CD4-positive, alpha-beta memory T cell (primary cell): ENCODE results near the gene GPC6. TPM values are rescaled to one million over a fixed set of nuclear protein-coding genes. Genes with fewer than 3 reads are reported as not detected.

Experiments
- CTCF ChIA-PET: fragments of 350-600 bp; sonication (Branson Sonifier 250); formaldehyde crosslinking; loops from one replicate; lab custom pipeline; 2021; ENCODE audit warnings: inconsistent platforms; ENCODE audit not compliant: partially characterized antibody; lab: Charles Lee
- POLR2A ChIA-PET: fragments of 350-600 bp; sonication (Branson Sonifier 250); formaldehyde crosslinking; loops from one replicate; lab custom pipeline; 2021; ENCODE audit not compliant: partially characterized antibody; lab: Charles Lee
- DNase-seq, 5 donors: peaks; one replicate each; pipeline versions ENCODE4 v3.0.0 to v3.0.0-alpha.2; 2020 to 2022; ENCODE audit warnings: mixed read lengths in 1 of 5
- H3K27ac ChIP-seq: one replicate; pipeline ENCODE4 v1.7.0; 2013; ENCODE audit warnings: low read depth, low read length
- H3K27me3 ChIP-seq: 2 replicates; pipeline ENCODE4 v1.7.0; 2013; ENCODE audit warnings: mild to moderate bottlenecking, low read length, moderate library complexity; ENCODE audit not compliant: insufficient read depth
- H3K36me3 ChIP-seq: 2 replicates; pipeline ENCODE4 v1.7.0; 2013; ENCODE audit warnings: mild to moderate bottlenecking, low read length, moderate library complexity; ENCODE audit not compliant: insufficient read depth
- H3K4me1 ChIP-seq: 2 replicates; pipeline ENCODE4 v1.7.0; 2013; ENCODE audit warnings: mild to moderate bottlenecking, low read length, moderate library complexity; ENCODE audit not compliant: insufficient read depth
- H3K4me3 ChIP-seq, 2 donors: one replicate each; pipeline ENCODE4 v1.7.0; 2013; ENCODE audit warnings: low read length in 2 of 2, mild to moderate bottlenecking in 1 of 2
- H3K9me3 ChIP-seq, 2 donors: one replicate each; pipeline ENCODE4 v1.7.0; 2013; ENCODE audit warnings: low read length in 2 of 2, control low read depth in 1 of 2; ENCODE audit not compliant: control insufficient read depth in 1 of 2
- H3K27ac Mint-ChIP-seq, 7 donors: one replicate each; pipeline ENCODE4 v1.8.0; 2020 to 2021; ENCODE audit warnings: mixed read lengths in 7 of 7, mild to moderate bottlenecking in 6 of 7, inconsistent platforms in 3 of 7, moderate library complexity in 3 of 7
- H3K27me3 Mint-ChIP-seq, 2 donors: one replicate each; pipeline ENCODE4 v1.8.0; 2020 to 2021; ENCODE audit warnings: mixed read lengths in 2 of 2
- H3K36me3 Mint-ChIP-seq, 2 donors: one replicate each; pipeline ENCODE4 v1.8.0; 2020 to 2021; ENCODE audit warnings: mixed read lengths in 2 of 2, inconsistent platforms in 1 of 2, mild to moderate bottlenecking in 1 of 2
- H3K4me1 Mint-ChIP-seq, 4 donors: one replicate each; pipeline ENCODE4 v1.8.0; 2020 to 2021; ENCODE audit warnings: mixed read lengths in 4 of 4, mild to moderate bottlenecking in 1 of 4
- H3K4me3 Mint-ChIP-seq, 8 donors: one replicate each; pipeline ENCODE4 v1.8.0; 2020 to 2021; ENCODE audit warnings: mixed read lengths in 8 of 8, mild to moderate bottlenecking in 7 of 8, moderate library complexity in 6 of 8, inconsistent platforms in 3 of 8
- H3K9me3 Mint-ChIP-seq, 8 donors: one replicate each; pipeline ENCODE4 v1.8.0; 2020 to 2021; ENCODE audit warnings: mixed read lengths in 8 of 8, mild to moderate bottlenecking in 5 of 8, inconsistent platforms in 3 of 8, moderate library complexity in 1 of 8
- intact Hi-C: fragments of 100-400 bp; cut with micrococcal nuclease; formaldehyde crosslinking; loops from one replicate; pipeline ENCODE4 v1.15.1; 2023
- polyA plus RNA-seq, 2 donors: library from polyadenylated mRNA; unstranded; fragments of 300-500 nt; fragmentation: Illumina TruSeq; gene quantifications; one replicate each; pipeline ENCODE4 v1.2.3, GENCODE V29; 2021
- total RNA-seq, 2 experiments: library from RNA; stranded (reverse); gene quantifications; one replicate each; pipeline ENCODE4 v1.2.3, GENCODE V29; 2021

The GPC6 gene
- total and polyA plus RNA-seq, 4 experiments from 2014 or later, result not detected

DNA sequence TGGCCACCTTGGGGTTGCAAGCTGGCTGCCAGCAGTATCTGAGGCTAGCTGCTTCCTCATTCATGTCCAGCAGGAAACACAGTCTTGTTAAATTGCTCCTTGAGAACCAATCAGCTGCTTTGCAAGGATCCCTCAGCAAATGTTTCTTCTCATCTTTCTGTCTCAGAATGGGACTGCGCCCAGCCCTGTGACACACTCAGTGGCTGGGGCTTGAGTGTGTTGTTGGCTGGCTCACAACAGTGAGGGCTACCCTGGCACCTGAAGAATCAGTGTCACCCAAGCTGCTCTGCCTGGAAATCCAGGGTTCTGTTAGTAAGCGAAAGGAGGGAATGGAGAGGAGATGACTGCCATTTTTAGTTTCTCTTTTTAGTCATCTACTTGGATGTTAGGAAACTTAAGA is 935.7 kb downstream of the GPC6 start:
- no peak for DNase-seq
- Histone ChIP-seq H3K9me3 (no peaks in the 10 kb centered on the region), H3K4me3 (no peak overlapping the region), H3K27ac (no peak overlapping the region), H3K4me1 (no peaks in the 10 kb centered on the region), H3K36me3 (no peaks in the 10 kb centered on the region), H3K27me3 (no peaks in the 10 kb centered on the region)
- H3K4me1 Mint-ChIP-seq, result no peaks in the 10 kb centered on the region
- ChIA-PET CTCF (no interaction called here), POLR2A (no interaction called here)
- no peak overlapping the region for H3K4me3 Mint-ChIP-seq
- no peaks in the 10 kb centered on the region for H3K36me3 Mint-ChIP-seq
- no peak overlapping the region for H3K27ac Mint-ChIP-seq
- H3K9me3 Mint-ChIP-seq, result peaks cover 0 to 3% (median 0%) of the 10 kb centered on the region in 8 donors
- H3K27me3 Mint-ChIP-seq, result peaks cover under 1 to 1% of the 10 kb centered on the region in 2 donors
- intact Hi-C loops, result no loop called here

DNA sequence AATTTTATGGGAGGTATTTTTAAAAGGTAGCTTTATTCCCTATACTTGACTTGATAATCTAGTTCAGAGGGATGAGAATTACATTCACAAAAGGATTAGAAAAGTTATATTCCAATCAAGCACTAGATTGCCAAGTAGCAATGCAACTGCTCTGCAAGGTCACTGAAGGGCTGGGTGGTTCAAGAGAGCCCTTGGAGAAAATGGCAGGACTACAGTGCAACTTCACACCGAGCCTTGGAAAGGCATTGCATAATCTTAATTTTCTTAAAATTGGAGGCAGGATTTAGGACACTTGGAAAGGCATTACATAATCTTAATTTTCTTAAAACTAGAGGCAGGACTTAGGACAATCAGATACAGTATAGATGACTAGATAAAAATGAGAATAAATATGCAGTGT is 936.9 kb downstream of the GPC6 start:
- Histone ChIP-seq H3K4me3 (no peak overlapping the region), H3K27ac (no peak overlapping the region), H3K4me1 (no peaks in the 10 kb centered on the region), H3K9me3 (no peaks in the 10 kb centered on the region), H3K27me3 (no peaks in the 10 kb centered on the region), H3K36me3 (no peaks in the 10 kb centered on the region)
- CTCF ChIA-PET, result interaction anchor here (0.6 kb wide), 1 partner anchor 12 kb away, joined by 3 read pairs; no protein-coding TSS in a partner anchor
- Mint-ChIP-seq H3K27me3 (peaks cover 1 to 5% of the 10 kb centered on the region in 2 donors), H3K4me1 (no peaks in the 10 kb centered on the region), H3K4me3 (peak overlapping the region in 1 of 8 donors; percentile 8), H3K27ac (no peak overlapping the region), H3K36me3 (no peaks in the 10 kb centered on the region), H3K9me3 (peaks cover 0 to 3% (median 0%) of the 10 kb centered on the region in 8 donors)
- DNase-seq, result no peak
- POLR2A ChIA-PET, result no interaction called here
- intact Hi-C loops, result no loop called here

DNA sequence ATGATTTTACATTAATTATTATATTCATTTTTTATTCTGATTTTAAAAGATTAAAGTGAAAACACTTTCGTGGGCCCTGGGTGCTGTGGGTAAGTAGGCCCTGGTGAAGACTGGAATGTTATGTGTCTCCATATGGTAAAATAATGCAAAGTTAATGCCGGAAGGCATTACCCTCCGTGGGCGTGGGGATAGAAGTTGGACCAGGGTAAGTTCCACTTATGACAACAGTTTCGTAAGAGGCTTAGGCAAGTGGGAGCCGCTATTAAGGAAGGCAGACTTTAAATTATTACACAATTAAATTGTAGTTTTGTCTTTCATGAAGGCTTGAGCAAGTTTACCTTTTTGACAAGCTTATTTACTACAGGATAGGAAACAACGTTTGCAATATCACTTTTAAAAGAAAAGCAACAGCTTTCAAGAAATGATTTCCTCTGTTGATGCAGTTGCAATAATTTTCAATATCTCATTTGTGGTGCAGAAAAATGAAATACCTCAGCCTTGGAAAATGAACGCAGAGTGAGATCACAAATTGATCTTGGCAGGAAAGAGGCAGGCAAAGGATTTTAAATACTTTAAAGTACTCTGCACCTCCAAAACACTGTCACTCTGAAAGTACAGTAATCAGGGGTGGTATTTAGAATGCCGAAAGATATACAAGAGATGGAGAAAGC is 942.3 kb downstream of the GPC6 start:
- Histone ChIP-seq H3K4me1 (no peaks in the 10 kb centered on the region), H3K9me3 (no peaks in the 10 kb centered on the region), H3K36me3 (no peaks in the 10 kb centered on the region), H3K4me3 (no peak overlapping the region), H3K27me3 (no peaks in the 10 kb centered on the region), H3K27ac (no peak overlapping the region)
- intact Hi-C loops, result no loop called here
- Mint-ChIP-seq H3K27ac (no peak overlapping the region), H3K4me3 (no peak overlapping the region), H3K36me3 (no peaks in the 10 kb centered on the region), H3K27me3 (peaks cover 7 to 15% of the 10 kb centered on the region in 2 donors), H3K4me1 (no peaks in the 10 kb centered on the region), H3K9me3 (peaks cover 0 to 1% (median 0%) of the 10 kb centered on the region in 8 donors)
- CTCF ChIA-PET, result no interaction called here
- POLR2A ChIA-PET, result no interaction called here
- no peak for DNase-seq

DNA sequence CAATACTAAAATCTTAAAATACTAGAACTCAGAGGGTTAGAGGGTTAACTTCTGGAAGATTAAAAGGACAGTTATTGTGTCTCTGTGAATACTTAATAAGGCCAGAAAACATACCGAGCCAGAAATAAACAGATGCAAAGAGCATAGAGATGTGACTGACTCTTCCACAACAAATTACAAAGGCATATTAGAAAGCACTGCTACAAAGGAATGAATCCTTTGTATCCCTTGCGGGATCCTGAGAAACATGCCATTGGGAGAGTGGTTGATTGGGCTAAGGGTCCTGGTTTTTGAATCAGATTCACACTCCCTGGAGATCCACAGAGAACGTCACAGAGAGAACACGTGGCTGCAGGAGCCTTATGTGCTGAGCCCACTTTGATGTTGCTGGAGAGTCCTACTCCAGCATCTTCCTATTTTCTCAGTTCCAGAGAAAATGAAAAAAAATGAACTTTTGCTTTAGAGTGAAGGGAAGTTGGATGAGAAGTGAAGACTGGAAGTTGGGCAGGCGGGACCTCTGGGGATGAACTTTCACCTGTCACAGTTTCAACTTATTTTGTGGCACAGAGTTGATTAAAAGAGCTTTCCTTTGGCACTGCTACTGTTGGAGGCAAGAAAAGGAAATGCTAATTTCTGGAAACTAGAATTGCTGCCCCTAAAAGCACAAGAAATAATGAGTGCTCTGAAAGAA is 943.0 kb downstream of the GPC6 start:
- H3K36me3 Mint-ChIP-seq, result no peaks in the 10 kb centered on the region
- H3K36me3 ChIP-seq, result no peaks in the 10 kb centered on the region
- no peaks in the 10 kb centered on the region for H3K27me3 ChIP-seq
- no peaks in the 10 kb centered on the region for H3K9me3 ChIP-seq
- no peak overlapping the region for H3K4me3 Mint-ChIP-seq
- peaks cover 0 to 1% (median 0%) of the 10 kb centered on the region in 8 donors for H3K9me3 Mint-ChIP-seq
- intact Hi-C loops, result no loop called here
- H3K27me3 Mint-ChIP-seq, result peaks cover 7 to 14% of the 10 kb centered on the region in 2 donors
- no peak for DNase-seq
- no peak overlapping the region for H3K4me3 ChIP-seq
- H3K27ac ChIP-seq, result no peak overlapping the region
- no peaks in the 10 kb centered on the region for H3K4me1 ChIP-seq
- ChIA-PET CTCF (no interaction called here), POLR2A (no interaction called here)
- H3K27ac Mint-ChIP-seq, result no peak overlapping the region
- no peaks in the 10 kb centered on the region for H3K4me1 Mint-ChIP-seq

DNA sequence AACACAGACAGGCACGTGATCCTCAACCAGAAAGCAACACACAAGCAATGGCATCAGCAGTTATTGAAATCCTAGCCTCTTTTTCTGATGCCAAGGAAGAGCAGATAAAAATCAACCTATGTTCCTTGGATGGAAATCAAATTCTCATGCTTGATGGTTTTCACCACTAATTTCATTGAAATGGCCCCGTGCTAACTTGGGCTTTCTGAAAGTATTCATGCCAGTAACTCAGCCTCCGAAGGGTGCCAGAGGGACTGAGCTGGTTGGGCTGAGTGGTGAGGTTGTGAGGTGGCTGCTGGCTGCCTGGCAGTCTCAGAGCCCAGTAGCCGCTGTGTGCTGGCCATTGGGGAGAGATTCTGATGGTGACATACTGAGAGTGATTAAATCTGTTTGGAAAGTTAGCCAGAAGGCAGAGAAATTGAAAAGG is 943.6 kb downstream of the GPC6 start:
- H3K27me3 Mint-ChIP-seq, result peaks cover 7 to 14% of the 10 kb centered on the region in 2 donors
- Histone ChIP-seq H3K27ac (no peak overlapping the region), H3K9me3 (no peaks in the 10 kb centered on the region), H3K36me3 (no peaks in the 10 kb centered on the region), H3K4me3 (no peak overlapping the region), H3K27me3 (no peaks in the 10 kb centered on the region), H3K4me1 (no peaks in the 10 kb centered on the region)
- intact Hi-C loops, result no loop called here
- no peaks in the 10 kb centered on the region for H3K4me1 Mint-ChIP-seq
- CTCF ChIA-PET, result no interaction called here
- no peak for DNase-seq
- H3K9me3 Mint-ChIP-seq, result peaks cover 0 to 1% (median 0%) of the 10 kb centered on the region in 8 donors
- POLR2A ChIA-PET, result no interaction called here
- no peak overlapping the region for H3K27ac Mint-ChIP-seq
- H3K36me3 Mint-ChIP-seq, result no peaks in the 10 kb centered on the region
- no peak overlapping the region for H3K4me3 Mint-ChIP-seq

DNA sequence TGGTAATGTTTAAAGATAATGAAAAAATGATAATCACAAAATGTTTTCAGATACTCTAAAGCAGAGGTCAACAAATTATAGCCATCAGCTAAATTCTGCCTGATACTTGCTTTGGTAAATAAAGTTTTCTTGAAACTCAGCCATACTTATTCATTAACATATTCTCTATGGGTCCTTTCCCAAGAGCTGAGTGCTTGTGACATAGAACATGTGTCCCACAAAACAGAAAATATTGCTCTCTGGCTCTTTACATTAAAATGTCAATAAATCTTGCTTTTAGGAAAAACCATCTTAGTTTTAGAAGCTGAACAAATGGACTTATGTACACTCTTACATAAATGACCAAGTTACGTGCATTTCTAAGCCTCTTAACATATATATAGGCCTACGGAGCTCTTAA is 945.8 kb downstream of the GPC6 start:
- no peaks in the 10 kb centered on the region for H3K36me3 ChIP-seq
- H3K9me3 ChIP-seq, result no peaks in the 10 kb centered on the region
- H3K27me3 ChIP-seq, result no peaks in the 10 kb centered on the region
- DNase-seq, result no peak
- H3K4me3 ChIP-seq, result no peak overlapping the region
- ChIA-PET POLR2A (no interaction called here), CTCF (interaction anchor here (0.6 to 1.9 kb wide), 4 partner anchors 37 to 191 kb away, joined by 3 to 6 read pairs (median 4); no protein-coding TSS in a partner anchor)
- H3K27ac ChIP-seq, result no peak overlapping the region
- peaks cover 0 to 1% (median 0%) of the 10 kb centered on the region in 8 donors for H3K9me3 Mint-ChIP-seq
- intact Hi-C loops, result no loop called here
- H3K4me3 Mint-ChIP-seq, result no peak overlapping the region
- H3K27ac Mint-ChIP-seq, result no peak overlapping the region
- no peaks in the 10 kb centered on the region for H3K4me1 Mint-ChIP-seq
- H3K27me3 Mint-ChIP-seq, result peaks cover 6 to 12% of the 10 kb centered on the region in 2 donors
- H3K36me3 Mint-ChIP-seq, result no peaks in the 10 kb centered on the region
- no peaks in the 10 kb centered on the region for H3K4me1 ChIP-seq

DNA sequence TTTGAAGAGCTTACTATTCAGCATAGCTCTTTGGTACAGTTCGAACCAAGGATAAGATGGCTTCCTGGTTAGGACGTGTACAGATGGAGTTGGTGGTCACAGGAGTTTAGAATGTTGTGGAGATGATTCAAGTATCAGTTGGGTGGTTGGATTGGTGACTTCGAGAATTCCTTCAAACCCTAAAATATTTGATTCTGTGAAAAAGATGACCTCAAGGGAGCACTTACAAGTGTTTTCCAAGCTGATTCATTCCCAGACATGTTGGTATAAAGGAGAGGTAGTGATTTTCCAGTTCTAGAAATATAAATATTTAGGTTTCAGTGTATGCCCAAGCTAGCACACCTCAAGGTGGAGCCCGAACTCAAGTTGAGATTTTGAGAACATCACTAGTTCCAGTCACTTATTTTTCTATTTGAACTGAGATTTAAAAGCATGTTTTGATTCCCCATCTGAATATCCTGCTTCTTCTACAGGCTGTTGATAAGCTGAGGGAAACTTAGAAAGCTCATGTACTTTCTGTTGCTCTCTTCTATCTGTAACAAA is 946.8 kb downstream of the GPC6 start:
- H3K9me3 Mint-ChIP-seq, result peaks cover 0 to 1% (median 0%) of the 10 kb centered on the region in 8 donors
- intact Hi-C loops, result loop anchor here (1.0 kb wide), 1 partner anchor 172 kb away; no protein-coding TSS in a partner anchor
- no peak overlapping the region for H3K4me3 Mint-ChIP-seq
- H3K27me3 Mint-ChIP-seq, result peaks cover 5 to 10% of the 10 kb centered on the region in 2 donors
- Histone ChIP-seq H3K27me3 (no peaks in the 10 kb centered on the region), H3K4me3 (no peak overlapping the region), H3K27ac (no peak overlapping the region), H3K4me1 (no peaks in the 10 kb centered on the region), H3K9me3 (no peaks in the 10 kb centered on the region), H3K36me3 (no peaks in the 10 kb centered on the region)
- no peak for DNase-seq
- no peaks in the 10 kb centered on the region for H3K36me3 Mint-ChIP-seq
- CTCF ChIA-PET, result interaction anchor here (0.7 to 1.9 kb wide), 2 partner anchors 9 to 188 kb away, joined by 3 to 6 read pairs; no protein-coding TSS in a partner anchor
- H3K4me1 Mint-ChIP-seq, result peaks cover 0 to under 1% (median under 1%) of the 10 kb centered on the region in 4 donors
- POLR2A ChIA-PET, result no interaction called here
- H3K27ac Mint-ChIP-seq, result no peak overlapping the region
